ENCODE results near the gene STK10. TPM values are rescaled to one million over a fixed set of nuclear protein-coding genes. Genes with fewer than 3 reads are reported as not detected.
"Not testable (repeated sequence)": the region's sequence is repeated elsewhere in the genome, so short reads cannot be mapped to it uniquely, and the experiment has no call there.

STK10 gene
- total RNA-seq, 1 donor from 2014 or later = 22.3 TPM

DNA sequence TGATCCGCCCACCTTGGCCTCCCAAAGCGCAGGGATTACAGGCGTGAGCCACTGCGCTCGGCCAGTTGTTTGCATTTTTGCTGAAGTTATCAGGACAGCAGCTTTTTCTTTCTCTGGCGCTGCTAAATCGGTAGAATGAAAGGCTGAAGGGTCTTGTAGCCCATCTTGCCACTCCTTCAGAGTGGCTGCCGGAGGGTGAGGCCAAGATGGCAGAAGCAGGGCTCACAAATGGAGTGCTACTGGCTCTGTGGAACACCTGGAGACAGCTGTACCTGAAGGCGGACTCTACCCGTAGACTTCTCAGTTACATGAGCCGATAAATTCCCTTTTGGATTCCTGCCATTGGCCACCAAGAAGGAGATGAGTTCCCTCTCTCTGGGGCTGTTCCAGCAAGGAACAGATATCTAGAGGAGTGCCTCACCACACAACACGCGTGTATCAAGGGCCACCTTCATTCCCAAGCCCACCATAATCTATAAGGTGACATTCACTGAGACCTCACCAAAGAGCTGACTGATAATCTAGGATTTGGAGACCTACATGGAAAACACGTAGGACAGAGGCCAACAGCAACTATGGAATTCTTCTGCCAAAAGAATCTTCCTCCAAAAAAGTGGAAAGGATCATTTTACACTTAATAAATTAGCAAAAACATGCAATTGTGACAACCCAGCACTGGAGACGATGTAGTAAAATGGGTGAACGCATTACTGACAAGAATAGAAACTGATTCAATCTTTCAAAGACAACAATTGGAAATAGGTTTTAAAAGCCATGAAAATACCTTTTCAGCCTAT, 21.8 kb downstream of the STK10 start:
- DNase-seq (ENCODE audit: low read depth) = no peak

DNA sequence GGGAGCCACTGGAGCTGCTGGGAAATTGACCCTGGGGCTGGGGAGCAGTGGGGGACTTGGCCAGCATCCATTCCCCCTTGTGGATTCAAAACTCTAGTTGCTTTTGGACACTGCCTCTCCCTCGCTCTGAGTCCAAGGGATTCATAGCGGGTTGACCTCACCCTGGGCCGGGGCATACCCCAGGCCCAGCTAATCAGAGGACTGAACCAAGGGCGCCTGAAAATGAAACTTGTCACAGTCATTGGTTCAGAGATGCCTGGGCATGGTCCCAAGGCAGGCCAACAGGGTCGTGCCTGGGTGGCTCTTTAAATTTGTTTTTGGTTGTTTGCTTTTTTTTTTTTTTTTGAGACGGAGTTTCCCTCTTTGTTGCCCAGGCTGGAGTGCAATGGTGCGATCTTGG, 22.6 kb downstream of the STK10 start:
- no peak for DNase-seq (ENCODE audit: low read depth)

DNA sequence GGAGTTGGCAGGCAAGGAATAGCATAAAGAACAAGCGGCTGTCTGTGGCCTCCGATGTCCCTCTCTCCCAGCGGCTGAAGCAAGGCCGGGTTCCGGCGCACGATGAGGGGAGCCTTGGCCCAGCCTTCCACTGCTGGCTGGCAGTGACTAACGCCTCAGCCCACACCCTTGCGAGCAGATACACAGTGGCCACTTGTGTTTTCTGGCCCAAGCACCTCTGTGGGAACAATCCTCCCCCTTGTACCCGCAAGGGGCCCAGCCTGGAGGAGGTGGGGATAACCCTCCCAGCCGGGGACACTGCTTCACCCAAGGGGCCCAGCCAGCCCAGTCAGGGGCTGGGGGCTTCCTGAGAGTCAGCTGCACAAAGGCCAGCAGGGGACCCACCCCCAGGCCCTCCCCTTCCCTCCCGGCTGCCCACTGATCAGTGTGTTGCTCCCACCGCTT, 23.2 kb downstream of the STK10 start:
- peak; percentile 56 for DNase-seq (ENCODE audit: low read depth)

DNA sequence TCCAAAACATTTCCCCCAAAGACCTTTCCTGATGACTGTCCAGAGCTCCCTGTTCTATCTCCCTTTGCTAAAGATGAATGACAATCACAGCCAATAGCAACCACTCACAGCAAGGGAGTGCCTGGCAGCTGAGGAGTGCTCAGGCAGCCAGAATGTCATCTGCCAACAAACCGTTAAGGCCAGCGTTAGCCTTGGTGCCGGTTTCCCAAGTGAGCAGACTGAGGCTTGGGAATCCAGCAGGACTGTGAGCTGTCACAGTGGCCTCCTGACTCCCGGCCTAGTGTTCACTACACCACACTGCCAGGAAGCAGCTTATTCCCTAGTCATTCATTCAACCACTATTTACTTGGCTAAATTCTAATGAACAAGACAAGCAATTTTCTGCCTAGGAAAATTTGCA, 24.7 kb downstream of the STK10 start:
- peak; percentile 80 for DNase-seq (ENCODE audit: low read depth)

DNA sequence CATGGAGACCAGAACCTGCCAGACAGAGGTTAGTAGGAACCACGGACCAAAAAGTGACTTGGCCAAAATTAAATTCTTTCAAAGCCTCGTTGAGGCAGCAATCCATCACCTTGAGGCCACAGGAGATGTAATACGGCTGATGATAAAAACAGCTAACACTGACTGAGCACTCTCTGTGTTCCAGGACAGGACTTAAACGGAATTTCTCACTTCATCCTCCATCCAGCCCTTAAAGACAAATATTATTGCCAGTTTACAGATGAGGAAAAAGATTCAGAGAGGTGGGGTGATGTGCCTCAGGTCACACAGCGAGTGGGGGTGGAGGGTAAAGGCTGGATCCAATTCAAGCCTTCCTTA, 25.1 kb downstream of the STK10 start:
- DNase-seq (ENCODE audit: low read depth) = no peak

DNA sequence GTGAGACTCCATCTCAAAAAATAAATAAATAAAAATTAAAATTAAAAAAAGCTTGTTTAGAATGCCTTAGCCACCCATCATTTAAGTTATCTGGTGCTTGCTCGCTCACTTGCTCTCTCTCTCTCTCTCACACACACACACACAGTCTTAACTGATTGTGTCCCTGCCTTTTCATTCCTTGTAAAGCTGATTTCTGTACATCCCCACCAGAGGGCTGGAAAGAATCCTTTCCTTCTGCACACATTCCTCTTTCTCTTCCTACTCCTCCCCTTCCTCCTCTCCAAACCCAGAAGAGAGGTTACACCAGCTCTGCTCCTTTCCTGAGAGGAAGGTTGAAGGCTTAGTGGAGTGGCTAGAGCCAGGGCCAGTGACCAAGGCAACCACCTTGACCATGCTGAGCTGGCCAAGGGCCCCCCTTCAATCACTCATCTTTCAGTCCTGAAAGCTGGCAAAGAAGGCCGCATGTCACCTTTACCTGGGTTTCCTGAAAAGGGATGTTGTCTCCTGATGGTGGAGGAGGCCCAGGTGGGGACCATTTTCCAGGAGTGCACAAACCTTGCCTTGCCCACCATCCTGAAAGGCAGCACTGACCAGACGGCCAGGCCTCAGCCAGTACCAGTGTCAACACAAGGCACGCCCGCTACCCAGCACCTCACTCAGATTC, 25.6 kb downstream of the STK10 start:
- no peak for DNase-seq (ENCODE audit: low read depth)

DNA sequence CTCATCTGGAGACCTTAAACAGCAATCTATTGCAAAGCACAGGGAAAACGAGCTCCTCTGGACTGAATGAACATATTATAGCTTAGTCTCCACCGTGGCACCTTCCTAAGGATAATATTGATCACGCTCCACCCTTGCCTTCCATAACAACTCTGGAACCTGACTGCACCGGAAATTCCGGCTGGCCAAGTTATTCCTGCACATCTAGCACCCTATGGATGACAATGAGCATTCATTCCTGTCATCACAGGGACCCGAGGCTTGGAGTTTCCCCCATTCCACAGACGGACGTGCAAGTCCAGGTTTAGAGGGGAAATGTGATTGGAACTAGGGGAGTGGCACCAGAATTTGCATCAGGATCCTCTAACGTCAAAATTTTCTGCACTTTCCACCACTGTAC, 27.5 kb downstream of the STK10 start:
- no peak for DNase-seq (ENCODE audit: low read depth)

DNA sequence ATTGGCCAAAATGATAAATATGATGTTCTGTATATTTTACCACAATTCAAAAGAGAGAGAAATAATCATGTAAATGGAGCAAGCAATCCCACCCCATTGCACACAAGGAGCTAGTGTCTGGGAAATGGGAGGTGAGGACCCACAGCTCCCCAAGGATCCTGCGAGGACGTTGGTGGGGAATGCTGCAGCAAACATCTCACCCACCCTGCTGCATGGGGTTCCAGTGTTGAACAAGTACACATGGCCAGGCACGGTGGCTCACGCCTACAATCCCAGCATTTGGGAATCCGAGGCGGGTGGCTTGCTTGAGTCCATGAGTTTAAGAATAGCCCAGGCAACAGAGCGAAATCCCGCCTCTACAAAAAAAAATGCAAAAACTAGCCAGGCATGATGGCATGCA, 29.0 kb downstream of the STK10 start:
- DNase-seq (ENCODE audit: low read depth) = no peak

DNA sequence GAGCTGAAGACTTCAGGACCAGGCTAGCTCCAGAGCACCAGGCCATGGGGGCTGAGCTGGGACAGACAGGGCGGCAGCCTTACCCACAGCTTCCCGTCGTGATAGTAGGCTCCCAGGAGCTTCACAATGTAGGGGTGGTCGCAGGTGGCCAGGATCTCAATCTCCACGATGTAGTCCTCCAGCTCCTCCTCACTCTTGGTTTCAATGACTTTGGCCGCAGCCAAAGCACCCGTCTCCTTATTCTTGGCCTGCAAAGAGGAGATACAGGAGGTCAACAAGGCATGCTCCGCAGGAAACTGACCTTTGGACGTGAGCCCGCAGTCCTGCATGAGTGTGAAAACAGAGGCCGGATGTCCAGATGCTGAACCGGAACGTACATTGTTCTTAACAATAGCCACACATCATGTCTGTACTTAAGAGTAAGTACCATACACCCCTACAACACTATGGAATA, 31.5 kb downstream of the STK10 start:
- no peak for DNase-seq (ENCODE audit: low read depth)

DNA sequence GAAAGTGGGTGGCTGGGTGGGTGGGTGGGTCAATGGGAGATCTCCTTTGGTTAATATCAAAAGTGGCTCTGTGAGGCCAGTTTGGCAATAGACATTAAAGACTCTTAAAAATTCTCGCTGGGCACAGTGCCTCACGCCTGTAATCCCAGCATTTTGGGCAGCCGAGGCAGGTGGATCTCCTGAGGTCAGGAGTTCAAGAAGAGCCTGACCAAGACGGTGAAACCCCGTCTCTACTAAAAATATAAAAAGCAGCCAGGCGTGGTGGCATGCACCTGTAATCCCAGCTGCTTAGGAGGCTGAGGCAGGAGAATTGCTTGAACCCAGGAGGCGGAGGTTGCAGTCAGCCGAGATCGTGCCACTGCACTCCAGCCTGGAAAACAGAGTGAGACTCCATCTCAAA, 32.9 kb downstream of the STK10 start:
- DNase-seq (ENCODE audit: low read depth) = not testable (repeated sequence)

DNA sequence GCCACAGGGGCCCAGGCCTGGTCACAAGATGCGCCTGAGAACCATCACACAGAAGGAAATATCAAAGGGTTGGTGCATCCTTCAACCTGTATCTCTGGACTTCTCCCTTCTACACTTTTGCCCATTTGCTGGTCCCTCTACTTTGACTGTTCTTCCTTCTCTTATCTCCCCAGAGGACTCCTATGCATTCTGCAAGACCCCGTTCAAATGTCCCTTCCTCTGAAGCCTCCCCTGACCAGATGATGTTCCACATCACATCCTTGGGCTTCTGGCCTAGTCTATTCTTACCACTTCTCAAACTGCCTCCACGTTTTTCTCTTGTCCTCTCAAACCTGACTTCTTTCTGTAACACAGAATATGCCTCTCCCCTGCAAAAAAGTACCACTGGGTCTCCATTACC, 34.3 kb downstream of the STK10 start:
- no peak for DNase-seq (ENCODE audit: low read depth)

DNA sequence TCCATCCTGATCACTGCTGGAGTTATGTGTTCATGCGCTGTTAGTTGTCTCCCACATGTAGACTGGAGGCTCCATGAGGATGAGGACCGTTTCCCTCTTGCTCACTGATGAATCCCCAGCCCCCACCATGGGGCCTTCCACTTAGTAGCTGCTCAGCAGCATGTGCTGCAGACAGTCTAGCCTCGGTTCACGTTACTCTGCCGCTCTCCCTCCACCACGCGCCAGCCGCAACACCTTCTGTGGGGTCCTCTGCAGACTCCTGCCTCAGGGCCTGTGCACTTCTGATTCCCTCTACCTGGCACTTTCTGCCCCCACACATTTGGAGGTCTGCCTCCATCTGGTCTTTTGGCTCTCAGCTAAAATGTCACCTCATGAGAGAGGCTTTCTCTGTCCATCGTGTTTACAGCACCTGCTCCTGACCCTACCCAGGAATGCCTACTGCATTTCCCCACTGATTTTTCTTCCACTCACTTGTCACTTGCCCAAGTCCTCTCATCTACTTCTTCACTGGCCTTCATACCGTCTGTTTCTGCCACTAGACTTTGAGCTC, 36.3 kb downstream of the STK10 start:
- DNase-seq (ENCODE audit: low read depth) = no peak

DNA sequence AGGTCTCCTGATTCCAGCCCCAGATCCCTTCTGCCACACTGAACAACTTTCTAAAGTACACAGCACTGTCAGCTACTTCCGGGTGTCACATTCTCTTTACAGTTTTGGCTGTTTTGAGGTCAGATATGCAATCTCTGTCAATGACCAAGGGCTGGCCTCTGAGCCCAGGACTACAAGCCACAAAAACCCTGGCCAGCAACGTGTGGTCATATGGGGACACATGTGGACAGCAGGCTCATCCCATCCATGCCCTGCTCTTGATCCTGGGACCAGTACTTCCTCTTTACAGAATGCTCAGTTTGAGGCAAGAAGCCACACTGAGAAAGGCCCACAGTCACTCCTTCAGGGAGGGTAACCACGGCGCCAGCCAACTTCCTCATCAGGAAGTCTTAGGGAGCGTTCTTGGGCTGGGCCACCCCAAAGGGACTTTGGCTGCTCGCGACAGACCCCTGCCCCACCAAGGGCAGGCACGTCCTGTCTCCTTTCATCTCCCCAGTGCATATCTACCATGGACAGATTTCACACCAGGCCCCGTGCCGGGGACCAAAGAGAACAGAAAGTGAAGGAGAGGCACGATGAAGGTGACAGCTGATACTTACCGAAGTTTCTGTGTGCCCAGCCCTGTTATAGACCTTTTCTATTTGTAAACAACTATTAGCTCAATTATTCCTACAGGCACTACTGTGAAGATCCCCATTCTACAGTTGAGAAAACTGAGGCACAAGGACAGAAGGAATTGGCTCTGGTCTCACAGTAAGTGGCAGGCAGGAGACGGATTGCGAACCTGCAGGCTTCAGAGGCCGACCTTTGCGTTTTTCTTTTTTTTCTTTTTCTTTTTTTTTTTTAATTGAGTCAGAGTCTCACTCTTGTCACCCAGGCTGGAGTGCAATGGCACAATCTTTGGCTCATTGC, 37.3 kb downstream of the STK10 start:
- DNase-seq (ENCODE audit: low read depth) = peak; percentile 85

DNA sequence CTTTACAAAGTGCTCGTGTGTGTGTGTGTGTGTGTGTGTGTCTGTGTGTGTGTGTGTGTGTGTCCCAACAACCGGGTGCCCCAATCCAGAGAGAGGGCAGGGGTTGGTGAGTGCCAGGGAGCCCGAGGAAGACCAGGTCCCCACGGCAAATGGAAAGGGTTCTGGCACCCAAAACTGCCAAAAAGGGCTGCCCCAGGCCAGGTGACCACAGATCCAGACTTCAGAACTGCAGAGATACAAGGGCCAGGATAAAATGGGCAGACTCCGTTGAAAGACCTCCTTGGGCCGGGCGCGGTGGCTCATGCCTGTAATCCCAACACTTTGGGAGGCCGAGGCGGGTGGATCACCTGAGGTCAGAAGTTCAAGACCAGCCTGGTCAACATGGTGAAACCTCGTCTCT, 38.5 kb downstream of the STK10 start:
- not testable (repeated sequence) for DNase-seq (ENCODE audit: low read depth)

DNA sequence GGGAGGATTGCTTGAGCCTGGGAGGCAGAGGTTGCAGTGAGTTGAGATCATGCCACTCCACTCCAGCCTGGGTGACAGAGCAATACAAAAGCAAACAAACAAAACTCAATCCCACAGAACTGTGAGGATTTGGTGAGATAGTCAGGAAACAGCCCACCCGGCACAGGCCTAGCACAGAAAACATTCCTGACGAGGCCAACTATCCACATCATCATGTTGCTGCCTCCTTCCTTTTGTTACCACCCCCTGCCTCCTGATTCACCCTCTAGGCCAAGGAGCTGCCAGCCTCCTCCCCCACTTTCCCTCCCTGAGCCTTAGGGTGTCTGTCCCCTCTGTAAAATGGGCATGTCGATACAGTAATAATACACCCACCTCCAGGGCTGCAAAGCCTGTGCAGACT, 39.0 kb downstream of the STK10 start:
- no peak for DNase-seq (ENCODE audit: low read depth)

DNA sequence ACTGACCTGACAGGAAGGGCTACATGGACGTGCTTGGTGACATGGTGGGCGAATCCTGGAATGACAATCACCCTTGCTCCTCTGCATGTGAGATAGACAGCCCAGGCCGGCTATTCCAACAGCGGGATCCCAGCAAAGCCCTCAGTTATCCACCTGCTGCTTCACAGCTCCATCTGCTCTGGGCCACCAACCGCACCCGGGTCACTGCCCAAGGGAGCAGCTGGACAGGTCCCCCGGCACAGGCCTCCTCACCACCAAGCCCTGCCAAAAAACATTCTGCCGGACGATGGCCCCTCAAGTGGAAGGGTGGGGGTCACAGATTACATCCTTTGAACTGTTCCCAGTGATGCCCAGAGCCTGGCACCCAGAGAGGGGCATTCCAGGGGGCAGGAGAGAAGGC, 39.6 kb downstream of the STK10 start:
- DNase-seq (ENCODE audit: low read depth) = peak; percentile 47

DNA sequence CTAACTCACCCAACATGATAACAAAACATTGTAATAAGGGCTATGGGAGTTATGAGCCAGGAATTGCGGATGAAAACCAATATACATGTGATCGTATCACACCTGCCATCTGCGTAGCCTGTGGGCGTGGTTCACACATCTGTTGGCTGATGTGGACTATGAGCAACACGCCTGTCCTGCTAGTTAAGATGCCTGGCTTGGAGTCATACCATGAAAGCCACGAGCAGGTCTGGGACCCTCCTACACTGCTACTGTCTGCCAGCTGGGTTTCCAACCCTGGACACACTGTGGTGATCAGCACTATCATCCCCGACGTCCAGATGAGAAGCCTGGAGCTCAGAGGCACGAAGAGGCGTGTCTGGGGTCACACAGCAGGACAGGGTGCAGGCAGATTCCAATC, 40.2 kb downstream of the STK10 start:
- no peak for DNase-seq (ENCODE audit: low read depth)

DNA sequence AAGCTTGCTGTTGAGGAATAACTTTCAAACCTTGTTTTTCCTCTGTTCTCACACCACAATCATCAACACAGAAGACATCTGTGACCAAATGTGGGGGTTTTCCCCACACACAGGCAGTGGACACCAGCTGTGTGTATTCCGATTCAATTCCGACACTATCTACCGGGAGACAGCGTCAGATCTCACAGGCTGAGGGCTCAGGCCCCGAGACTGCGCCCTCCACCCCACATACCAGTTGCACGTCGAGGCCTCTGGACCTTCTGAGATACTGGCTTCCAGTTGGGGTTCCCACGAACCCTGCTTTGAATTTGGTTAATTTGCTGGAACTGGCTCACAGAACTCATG, 41.3 kb downstream of the STK10 start:
- no peak for DNase-seq (ENCODE audit: low read depth)

DNA sequence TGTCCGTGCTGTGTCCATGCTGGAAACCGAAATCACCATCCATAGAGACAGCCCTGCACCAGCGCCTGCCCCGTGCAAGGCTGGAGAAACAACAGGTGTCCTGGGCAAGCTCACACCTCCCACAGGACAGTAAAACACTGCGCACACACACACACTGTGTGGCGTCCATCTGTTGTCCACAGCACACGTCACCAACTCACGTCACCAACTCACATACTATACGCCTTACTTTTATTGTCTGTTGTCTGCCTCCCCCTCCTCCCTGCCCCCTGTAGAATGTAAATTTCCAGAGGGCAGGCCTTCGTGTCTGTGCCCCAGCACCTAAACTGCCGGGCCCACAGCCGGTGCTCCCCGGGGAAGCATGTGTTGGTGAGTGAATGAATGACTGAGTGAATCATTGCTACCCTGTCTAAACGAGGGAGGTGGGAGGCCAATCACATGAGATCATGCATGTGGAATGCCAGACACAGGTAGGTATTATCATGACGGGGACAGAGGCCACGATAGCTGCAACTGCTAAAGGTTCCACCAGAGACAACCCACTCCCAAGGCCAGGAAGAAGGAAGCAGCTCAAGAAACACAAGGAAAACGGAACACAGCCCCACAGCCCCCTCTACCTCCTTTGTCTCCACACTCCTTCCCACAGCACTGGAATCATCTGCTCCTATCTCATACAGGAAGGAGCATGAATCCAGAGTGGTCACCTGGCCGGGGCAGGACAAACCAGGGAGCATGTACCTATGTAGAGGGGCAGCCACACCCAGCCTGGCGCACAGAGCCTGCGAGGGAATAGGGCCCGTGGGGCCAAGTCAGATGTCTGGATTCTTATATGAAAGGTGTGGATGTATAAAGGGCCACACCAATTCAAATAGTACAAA, 41.9 kb downstream of the STK10 start:
- peak; percentile 25 for DNase-seq (ENCODE audit: low read depth)
